HG03108 (cell line): ENCODE measurements around the gene ASGR1.
"Not testable (repeated sequence)": the region's sequence is repeated elsewhere in the genome, so short reads cannot be mapped to it uniquely, and the experiment has no call there.

Experiments
- ATAC-seq: cut with Tn5 transposase; IDR thresholded peaks from one replicate; pipeline ENCODE4 v1.9.1; 2021; ENCODE audit warnings: moderate library complexity; ENCODE audit not compliant: unreplicated experiment

The ASGR1 gene

DNA sequence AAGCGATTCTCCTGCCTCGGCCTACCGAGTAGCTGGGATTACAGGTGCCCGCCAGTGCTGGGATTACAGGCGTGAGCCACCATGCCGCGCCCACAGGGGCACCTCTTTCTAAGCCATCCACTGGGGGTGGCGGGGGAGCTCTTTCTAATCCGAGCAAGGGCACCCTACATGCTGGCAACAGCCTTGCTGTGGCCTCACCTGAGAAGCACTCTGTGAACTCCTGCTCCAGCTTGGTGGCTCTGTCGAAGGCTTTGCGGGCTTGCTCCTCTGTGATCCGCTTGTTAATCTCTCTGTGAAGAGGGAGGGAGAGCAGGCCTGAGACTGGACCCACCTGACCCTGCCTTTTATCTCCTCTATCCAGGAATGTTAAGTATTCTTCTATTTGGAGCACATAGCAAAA, 11.9 kb upstream of the ASGR1 start:
- ATAC-seq = no peak

DNA sequence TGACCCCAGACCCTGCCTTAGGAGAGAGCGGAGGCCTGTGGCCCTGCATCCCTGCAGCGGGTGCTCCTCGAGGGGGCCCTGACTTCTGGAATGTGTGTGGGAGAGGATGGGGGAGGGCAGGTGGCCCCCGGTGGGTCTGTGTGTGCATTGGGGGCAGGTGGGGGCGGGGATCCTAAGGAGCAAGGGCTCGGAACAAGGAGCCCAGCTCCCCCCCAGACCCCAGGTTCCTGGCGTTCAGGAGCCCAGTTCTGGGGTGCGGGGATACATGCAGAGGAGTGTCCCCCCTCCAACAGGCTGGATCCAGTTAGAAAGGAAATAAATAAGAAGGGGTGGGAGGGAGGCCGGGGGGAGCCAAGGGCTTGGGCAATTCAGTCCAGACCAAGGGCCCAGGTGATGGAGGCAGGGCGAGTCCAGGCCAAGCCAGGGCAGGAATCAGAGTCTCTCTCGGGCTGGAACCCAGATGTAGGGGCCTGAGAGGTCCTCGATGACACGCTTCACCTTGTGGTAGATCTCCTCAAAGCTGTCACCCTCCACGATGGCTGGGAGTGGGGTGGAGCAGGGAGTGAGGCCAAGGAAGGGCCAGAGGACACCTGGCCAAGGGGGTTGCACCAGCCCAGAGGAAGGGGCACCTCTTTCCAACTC, 11.2 kb upstream of the ASGR1 start:
- ATAC-seq = no peak

DNA sequence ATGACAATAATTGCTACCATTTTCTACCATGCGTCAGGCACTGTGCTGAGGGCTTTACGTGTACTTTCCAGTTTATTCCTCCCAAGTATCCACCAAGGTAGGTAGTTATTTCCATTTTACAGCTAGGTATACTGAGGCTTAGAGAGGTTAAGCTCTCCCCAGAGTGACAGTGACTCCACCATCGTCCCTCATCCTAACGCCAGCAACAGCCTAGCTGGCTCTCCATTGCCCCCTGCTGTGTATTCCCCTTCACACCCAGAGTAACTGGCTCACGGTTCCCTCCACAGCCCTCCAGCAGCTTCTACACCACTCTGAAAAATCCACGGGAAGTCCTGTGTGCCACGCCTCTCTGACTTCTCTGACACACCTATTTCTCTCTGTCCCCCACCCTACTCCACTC, 7.1 kb upstream of the ASGR1 start:
- no peak for ATAC-seq

DNA sequence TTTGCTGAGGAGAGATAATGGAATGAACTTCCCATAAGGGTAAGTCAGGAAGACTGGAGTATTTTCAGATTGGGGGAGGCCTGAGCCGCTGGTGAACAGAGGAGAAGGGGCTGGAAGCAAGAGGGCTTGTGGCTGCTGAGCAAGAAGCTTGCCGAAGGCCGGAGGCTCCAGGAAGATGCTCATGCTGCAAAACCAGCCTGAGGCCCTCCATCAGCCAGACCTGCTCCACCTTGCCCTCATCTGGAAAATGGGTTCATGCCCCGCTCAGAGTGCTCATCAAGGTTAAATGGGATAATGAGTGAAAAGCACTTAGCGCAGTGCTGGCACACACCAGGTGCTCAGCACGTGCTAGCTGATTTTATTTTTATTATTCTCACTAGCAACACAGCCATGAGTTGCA, 5.5 kb upstream of the ASGR1 start:
- no peak for ATAC-seq

DNA sequence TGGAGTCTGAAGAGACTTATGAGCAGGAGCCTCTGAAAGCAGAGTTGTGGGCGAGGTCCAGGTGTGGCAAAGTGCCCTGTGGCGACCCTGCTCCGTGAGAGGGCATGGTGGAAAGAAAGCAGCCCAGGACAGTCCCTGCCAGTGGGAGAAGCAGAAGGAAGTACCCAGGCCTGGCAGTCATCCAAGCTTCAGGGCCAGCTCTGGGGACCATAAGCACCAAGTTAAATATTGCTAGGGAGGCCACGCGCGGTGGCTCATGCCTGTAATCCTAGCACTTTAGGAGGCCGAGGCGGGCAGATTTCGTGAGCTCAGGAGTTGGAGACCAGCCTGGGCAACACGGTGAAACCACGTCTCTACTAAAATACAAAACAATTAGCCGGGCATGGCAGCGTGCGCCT, 4.9 kb upstream of the ASGR1 start:
- no peak for ATAC-seq

- no peak for ATAC-seq
Measured at GRCh38 chr17:7183433-7184090, 4.4 kb upstream of the ASGR1 start.

DNA sequence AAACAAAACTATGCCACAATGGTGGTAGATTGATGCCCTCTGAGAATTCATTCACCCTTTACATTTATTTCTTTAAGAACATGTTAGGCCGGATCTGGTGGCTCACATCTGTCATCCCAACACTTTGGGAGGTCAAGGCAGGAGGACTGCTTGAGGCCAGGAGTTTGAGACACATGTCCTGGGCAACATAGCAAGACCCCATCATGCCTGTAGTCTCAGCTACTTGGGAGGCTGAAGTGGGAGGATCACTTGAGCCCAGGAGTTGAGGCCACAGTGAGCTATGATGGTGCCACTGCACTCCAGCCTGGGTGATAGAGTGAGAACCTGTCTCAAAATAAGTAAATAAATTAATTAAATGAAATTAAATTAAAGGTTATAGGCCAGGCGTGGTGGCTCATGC, 2.9 kb upstream of the ASGR1 start:
- ATAC-seq = not testable (repeated sequence)

DNA sequence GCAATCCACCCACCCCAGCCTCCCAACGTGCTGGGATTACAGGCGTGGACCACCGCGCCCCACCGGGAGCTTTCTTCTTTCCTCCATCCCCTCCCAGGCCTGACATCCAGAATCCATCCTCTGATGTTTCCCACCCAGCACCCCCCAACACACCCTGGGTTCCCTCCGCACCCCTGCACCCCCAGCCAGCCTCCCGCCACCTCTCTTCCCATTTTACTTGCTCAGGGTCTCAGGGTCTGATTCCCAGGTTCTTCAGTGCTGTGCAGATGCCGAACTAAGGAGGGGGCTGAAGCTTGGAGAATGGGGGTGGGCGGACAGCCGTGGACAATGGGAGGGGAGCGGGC, 225 bp downstream of the ASGR1 start:
- no peak for ATAC-seq

- ATAC-seq = no peak
Measured at GRCh38 chr17:7177954-7178477, 1.2 kb downstream of the ASGR1 start.

GRCh38 chr17:7177191-7177953, 1.8 kb downstream of the ASGR1 start:
- no peak for ATAC-seq

- ATAC-seq = no peak
Measured at GRCh38 chr17:7176841-7177190, 2.4 kb downstream of the ASGR1 start.

DNA sequence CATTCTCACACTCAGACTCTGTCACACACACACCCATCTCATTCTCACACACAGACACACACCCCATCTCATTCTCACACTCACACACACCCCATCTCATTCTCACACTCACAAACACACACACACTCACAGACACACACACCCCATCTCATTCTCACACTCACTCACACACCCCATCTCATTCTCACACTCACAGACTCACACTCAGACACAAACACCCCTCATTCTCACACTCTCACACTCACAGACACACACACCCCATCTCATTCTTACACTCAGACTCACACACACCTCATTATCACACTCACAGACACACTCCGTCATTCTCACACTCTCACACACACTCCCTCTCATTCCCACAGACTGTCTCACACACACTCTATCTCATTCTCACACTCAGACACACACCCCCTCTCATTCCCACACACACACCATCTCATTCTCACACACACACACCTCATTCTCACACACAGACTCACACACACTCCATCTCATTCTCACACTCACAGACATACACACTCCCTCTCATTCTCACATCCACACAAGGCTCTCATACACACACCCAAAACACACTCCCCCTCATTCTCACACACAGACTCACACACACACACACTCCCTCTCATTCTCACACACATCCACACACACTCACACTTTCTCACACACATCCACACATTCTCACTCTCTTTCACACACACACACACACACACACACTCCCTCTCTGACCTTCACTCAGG, 2.9 kb downstream of the ASGR1 start:
- no peak for ATAC-seq

- no peak for ATAC-seq
Measured at GRCh38 chr17:7175330-7175733, 3.8 kb downstream of the ASGR1 start.

DNA sequence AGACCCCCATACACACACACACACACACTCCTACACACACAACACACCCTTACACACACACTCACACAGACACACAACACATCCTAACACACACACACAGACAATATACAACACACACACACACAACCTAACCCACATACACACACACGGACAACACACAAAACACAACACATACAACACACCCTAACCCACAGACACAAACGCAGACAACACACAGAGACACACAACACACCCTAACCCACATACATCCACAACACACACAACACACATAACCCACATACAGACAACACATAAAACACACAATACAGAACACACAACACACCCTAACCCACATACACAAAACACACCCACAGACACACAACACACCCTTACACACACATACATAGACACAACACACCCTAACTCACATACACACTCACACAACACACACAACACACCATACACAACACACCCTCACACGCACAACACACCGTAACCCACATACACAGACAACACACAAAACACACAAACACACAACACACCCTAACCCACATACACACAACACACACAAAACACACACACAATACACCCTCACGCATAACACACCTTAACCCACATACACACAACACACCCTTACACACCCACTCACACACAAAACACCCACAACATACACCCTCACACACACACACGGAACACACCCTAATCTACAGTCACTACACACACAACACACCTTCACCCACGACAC, 4.4 kb downstream of the ASGR1 start:
- ATAC-seq = no peak

GRCh38 chr17:7173687-7174602, 5.2 kb downstream of the ASGR1 start:
- no peak for ATAC-seq

GRCh38 chr17:7172522-7173191, 6.5 kb downstream of the ASGR1 start:
- not testable (repeated sequence) for ATAC-seq

GRCh38 chr17:7169565-7169908, 9.6 kb downstream of the ASGR1 start:
- ATAC-seq = not testable (repeated sequence)

DNA sequence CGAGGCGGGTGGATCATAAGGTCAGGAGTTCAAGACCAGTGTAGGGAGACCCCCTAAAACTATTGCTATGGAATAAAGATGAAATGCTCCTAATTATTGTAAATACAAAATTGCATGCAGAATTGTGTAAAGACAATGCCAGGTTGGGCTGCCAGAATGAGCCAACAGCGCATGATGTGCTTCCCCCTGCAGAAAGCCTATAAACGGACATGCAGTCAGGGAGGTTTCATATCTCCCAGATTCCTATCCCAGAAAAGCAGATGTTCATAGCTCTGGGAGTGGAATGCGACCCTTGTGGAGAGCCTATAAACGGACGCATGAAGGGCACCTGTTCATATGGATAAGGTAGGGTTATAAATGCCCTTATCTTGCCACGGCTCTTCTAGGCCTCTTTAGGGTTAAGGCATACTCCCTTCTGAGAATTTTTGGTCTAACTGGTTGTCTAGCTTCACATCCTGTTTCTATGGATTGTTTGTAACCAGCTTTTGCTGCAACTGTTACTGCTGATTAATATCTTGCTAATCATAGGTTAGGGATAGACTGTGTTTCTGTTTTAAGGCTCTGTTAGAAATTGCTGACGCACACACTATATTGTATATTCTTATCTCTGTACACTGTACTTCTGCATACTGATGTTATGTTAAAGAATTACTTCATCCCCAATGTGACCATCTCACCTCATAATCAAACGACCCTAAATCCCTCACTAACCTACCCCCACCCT, 10.2 kb downstream of the ASGR1 start:
- not testable (repeated sequence) for ATAC-seq

DNA sequence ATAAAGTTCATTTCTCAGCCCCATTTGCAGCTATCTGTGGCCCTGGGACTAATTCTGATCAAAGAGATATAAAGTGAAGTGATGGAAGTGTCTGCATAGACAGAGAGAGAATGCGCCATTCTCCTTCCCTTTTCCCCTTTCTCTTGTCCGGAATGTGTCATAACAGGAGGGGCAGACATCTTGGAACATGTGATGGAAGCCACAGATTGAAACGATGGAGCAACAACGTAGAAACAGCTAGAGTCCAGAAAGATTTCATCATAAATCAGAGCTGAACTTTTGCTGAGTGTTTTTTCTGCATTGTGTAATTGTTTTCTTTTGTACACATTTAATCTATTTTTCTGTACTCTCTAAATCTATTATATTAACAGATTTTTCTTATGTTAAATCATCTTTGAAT, 11.3 kb downstream of the ASGR1 start:
- no peak for ATAC-seq
